GM18870 (cell line): ENCODE results near the gene CTNNA3.

Experiments
- ATAC-seq: cut with Tn5 transposase; IDR thresholded peaks from one replicate; pipeline ENCODE4 v1.9.1; 2021; ENCODE audit warnings: moderate library complexity; ENCODE audit not compliant: unreplicated experiment

CTNNA3 gene

DNA sequence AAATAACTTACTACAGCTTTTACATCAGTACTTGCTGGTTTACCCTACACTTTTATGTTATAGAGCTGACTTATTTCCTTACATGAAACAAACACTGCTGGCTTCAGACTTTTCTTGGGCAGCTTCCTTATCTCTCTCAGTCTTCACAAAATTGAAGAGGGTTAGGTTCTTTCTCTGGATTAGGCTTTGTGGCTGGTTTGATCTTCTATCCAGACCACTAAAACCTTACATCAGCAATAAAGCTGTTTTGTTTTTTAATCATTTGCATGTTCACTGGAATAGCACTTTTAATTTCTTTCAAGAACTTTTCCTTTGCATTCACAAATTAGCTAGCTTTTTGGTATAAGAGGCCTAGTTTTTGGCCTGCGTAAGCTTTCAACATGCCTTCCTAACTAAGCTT, 551.5 kb downstream of the CTNNA3 start:
- no peak for ATAC-seq

DNA sequence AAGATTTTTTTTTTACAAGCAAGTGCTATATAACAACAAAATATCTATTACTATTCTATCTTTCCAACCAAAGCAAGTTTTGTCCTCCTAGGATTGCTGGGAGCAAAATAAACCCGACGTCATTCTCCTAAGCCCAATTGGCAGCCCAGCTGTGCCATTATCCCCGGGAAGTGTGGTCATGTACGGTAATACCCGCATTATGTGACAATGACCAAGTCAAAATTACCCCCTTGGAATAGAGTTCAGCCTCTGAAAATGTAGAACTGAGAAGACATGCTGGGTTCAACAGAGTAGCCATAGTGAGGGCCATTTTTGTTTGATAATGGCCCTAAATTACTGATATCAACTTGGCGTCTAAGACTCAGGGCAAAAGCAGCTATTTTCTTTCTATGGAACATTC, 554.7 kb downstream of the CTNNA3 start:
- ATAC-seq = no peak

DNA sequence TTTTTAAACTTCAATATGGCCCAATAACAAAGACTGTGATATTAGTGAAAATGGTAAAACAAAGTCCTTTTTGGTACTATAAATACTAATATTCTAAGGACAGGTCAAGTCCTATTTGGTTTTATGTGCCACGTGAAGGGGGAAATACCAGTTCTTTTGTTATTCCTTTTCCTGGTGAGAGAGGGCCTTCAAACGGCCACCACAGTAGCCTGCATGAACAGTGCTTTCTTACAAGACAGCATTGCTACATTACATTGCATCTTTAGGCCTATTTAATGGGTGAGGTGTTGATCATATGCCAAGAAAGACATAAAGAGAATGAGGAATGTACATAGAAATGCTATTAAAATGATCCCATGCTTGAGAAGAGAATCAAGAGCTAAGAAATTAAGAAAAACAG, 555.4 kb downstream of the CTNNA3 start:
- ATAC-seq = no peak

GRCh38 chr10:67127441-67127840, 568.6 kb downstream of the CTNNA3 start:
- ATAC-seq = no peak

DNA sequence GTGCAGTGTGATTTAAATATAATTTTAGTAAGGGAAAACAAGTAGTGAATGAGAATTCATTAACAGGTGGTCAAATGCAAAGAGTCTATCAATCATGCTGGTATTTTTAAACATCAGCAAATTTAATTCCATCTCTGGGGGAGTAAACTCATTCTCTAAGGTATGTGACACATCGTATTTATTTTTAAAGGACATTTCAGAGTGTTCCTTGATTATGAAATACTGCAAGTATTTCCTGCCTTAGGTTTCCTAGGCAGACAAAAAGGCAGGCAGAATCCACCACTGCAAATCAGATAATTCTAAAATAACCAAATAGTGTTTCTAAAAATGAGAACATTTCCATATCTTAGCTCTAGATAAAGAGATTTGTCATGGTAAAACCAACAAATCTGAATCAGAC, 576.3 kb downstream of the CTNNA3 start:
- no peak for ATAC-seq

DNA sequence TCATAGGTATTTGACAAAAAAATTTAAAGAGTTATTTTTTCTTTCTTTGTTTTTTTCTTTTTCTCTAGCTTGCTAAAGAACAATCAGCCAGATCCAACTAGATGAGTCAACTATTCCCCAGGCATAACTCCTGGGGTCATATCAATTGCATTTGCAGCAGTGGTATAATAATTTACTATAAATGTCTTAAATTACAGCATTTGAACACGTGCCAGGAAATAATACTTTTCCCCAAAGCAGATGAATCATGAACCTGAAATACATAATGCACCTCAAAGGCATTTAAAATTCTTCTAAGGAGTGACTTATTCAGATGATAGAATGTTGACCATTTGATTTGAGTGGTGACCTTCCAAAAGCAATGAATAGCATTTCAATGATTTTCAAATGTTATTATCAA, 580.0 kb downstream of the CTNNA3 start:
- ATAC-seq = no peak

DNA sequence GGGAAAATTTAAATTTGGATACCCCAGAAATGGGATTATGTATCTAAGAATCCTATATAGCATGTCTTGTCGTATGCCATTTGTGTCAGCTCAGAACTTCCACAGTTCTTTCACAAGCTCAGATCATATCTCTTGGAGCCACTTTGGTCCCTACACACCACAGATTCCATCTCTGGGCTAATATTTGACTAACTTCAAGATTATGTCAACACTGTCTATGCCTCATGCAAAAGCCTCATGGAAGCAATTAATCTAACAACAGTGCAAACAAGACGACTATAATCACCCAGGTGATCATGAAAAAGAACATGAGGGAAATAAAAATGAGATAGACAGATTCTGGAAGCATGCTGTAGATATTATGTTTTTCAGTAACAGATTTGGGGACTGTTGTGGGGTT, 581.0 kb downstream of the CTNNA3 start:
- no peak for ATAC-seq

DNA sequence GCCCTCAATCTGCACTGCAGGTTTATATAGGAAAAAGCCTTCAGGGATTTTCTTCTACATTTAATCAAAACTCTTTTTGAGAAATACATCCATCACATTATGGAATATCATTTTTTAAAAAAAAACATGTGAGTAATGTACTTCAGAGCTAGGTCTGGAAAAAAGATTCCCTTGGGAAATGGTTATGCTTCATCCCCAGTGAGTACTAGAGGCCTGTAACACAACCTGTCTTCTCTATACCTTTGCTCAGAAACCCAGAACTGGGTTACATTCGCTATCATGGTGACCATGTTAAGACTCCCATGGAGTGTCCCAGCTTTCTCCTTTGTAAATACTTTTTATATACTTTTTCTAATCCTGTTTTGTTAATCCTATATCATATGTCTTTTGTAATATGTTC, 583.2 kb downstream of the CTNNA3 start:
- no peak for ATAC-seq

- no peak for ATAC-seq
Observed at GRCh38 chr10:67110286-67110685, 585.7 kb downstream of the CTNNA3 start.

DNA sequence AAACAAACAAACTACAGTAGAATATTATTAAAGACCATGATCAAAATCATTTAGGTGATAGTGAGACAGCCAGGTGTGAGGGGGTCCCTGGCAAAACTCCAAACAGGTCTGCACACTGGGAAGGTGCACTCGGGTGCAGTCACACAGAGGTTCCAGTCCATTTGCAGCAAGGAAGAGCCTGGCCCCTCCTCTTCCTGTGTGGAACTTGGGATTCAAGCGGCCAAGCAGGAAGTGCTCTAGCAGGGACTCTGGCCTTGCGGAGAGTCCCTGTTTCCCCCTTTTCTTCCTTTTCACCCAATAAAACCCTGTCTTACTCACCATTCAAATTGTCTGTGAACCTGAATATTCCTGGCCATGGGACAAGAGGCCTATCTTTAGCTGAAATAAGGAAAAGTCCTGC, 588.3 kb downstream of the CTNNA3 start:
- no peak for ATAC-seq

DNA sequence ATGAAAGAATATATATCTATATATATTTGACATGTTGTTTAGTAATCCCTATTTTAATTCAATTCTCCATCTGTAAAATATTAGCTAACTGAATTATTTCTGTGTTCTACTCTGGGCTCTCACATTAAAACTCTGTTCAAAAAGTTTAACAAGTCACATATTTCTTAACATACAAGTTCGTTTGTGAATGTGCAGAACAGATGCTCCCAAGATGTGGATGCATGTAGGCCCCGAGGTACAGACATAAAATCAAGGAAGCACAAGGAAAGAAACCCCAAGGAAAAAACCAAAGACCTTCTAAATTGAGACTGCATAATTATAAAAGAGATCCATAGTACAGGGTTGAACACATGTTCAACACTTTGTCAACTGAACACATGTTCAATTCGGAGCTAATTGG, 595.0 kb downstream of the CTNNA3 start:
- no peak for ATAC-seq

DNA sequence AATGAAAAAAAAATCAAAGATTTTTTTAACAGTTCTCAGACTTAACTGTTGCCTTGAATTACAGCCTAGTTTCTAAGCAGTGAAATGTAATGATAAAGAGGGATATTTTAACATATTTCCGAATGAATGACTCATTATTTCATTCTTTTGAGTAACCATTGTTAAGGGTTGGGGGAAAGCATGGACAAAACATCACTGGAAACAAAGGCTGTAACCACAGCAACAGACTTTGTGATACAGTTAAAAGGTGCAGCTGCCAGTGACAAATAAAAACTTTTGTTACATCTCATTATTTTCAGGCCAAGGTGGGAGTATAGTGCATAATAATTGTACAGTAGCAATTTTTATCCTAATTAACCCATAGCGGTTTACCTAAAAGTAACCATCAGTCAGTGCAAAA, 597.5 kb downstream of the CTNNA3 start:
- no peak for ATAC-seq

DNA sequence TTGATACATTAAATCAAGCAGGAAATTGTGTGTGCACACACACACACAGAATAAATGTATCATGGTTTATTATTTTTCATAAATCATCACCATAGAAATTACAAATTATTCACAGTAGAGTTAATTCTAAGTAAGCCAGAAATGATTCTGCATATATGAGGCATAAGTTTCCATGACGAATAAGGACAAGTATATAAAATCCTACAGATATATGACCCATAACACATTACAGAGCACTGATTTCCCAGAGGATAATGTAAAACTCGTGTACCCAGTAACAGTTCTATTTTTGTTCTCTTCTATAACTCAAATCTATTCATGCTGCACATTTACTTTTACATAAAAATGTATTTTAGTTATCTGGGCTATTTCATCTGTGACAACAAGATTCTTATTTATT, 600.5 kb downstream of the CTNNA3 start:
- ATAC-seq = no peak

GRCh38 chr10:67088036-67088435, 608.0 kb downstream of the CTNNA3 start:
- ATAC-seq = no peak

DNA sequence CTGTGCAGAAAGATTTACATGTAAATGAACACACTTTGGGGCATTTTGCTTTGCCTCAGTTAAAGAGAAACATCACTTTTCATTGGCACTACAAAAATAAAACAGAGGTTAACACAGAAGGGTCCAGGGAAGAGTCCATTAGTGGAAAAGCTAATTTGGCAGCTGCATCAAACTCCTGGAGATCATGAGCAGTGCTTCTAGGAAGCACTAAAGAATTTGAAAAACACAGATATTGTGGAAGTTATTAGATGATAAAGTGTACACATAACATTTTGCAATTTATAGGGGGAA, 608.9 kb downstream of the CTNNA3 start:
- ATAC-seq = no peak

GRCh38 chr10:67086327-67087134, 609.5 kb downstream of the CTNNA3 start:
- ATAC-seq = no peak

DNA sequence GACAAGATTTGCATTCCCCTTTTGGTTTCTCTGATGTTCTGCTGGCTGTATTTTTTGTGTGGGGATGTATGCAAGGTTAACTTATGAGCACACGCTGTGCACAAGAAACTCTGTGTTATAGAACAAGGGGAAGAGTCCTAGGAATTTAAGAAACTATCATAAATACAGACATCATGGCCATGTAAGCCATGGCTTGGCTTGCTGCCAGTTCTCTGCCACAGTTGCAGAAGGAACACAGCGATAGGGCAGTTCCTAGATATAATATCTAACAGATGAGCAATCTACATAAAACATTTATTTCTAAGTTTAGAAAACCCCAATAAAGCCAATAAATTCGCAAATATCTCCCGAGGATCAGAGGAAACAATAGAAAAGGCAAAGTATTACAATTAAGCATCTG, 616.9 kb downstream of the CTNNA3 start:
- no peak for ATAC-seq

DNA sequence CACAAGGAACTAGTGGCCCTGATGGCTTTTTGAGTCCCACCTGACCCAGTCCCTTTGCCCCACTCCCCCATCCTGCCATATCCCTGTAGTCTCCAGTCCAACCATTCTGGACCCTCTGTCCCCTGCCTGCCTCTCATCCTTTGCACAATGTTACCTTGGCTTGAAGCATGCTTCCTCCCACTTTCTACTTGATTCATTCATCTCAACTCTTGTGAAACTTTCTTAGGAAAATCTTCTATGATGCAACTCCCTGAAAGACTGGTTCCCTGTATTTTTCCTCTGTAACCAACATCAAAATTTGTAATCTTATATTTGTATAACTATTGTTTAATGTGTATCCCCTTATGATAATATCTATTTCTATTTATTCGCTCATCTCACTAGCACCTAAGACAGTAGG, 618.6 kb downstream of the CTNNA3 start:
- no peak for ATAC-seq

- no peak for ATAC-seq
Observed at GRCh38 chr10:67076144-67076543, 619.9 kb downstream of the CTNNA3 start.

GRCh38 chr10:67075491-67075971, 620.5 kb downstream of the CTNNA3 start:
- no peak for ATAC-seq

DNA sequence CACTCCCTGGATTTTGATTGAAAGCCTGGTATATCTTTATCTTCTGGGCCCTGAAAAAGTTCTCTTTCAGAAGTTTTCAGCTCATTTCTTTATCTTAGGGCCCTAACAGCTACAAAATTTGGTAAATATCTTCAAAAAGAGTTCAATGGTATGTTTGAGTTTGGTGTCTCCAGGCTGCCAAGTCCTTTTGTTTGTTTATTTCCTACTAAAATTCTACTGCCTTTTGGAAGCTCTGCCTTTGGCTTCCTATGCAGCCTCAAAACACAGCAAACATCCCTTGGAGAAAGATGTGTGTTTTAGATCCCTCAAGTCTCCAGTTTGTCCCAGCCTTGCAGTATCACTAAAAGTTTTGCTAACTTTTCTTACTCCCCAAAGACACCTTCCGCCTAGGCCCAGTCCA, 623.3 kb downstream of the CTNNA3 start:
- ATAC-seq = no peak

- no peak for ATAC-seq
Observed at GRCh38 chr10:67050415-67050814, 645.6 kb downstream of the CTNNA3 start.

GRCh38 chr10:67049988-67050387, 646.0 kb downstream of the CTNNA3 start:
- ATAC-seq = no peak
